HG03378 (cell line): ENCODE results near the gene MYO1E.
A peak's percentile ranks its signal among the peaks of the same experiment; 100 is the strongest.

Experiments
- ATAC-seq: cut with Tn5 transposase; IDR thresholded peaks from one replicate; pipeline ENCODE4 v1.9.1; 2021; ENCODE audit warnings: mild to moderate bottlenecking, moderate library complexity; ENCODE audit not compliant: unreplicated experiment

MYO1E gene

GRCh38 chr15:59268852-59269407 lies 103.7 kb downstream of the MYO1E start:
- no peak for ATAC-seq

DNA sequence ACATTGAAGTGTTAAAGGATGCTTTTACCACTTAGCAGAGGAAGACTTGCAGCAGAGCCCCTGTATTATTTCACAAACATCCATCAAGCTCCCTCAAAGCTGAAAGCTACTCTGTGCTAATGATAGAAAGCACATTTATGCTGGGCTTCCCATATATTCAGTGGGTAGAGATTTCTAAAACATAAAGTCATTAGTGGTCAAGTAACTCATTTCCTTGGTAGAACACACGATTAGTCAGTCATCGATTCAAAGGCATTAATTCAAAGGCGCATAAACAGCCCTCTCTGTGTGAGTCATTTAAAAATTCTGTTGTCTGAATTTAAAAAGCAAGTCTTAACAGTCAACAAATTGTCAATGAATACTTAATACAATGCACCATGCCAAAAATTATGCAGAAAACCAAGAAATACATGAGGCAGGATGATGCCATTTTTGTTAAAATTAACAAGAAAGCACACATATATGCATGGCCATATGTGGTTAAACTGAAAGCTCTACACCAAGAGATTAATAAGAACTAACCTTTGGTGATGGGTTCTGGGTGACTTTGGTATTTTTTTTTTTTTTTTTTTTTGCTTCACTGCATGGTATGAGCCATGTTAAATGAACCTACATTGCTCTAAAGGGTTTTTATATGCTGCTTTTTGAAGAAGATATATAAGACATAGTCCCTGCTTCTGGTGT lies 104.4 kb downstream of the MYO1E start:
- ATAC-seq: no peak

DNA sequence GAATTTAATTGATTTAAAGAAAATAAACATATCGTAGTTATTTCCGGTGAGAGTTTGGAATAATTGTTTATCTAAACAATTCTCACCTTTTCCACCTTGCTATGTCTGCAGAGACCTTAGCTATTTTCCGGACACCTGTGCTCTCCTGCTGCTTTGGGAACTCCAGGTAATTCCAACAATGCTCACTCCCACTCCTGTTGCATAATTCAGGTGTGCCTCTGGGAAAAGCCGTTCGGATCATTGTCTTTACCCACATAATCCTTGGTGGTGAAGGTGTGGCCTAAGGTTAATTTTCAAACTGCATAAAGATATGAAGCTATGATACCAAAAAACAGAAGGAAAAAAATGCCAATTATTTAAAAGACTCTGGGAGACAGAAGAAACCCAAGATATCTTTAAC lies 106.6 kb downstream of the MYO1E start:
- no peak for ATAC-seq

DNA sequence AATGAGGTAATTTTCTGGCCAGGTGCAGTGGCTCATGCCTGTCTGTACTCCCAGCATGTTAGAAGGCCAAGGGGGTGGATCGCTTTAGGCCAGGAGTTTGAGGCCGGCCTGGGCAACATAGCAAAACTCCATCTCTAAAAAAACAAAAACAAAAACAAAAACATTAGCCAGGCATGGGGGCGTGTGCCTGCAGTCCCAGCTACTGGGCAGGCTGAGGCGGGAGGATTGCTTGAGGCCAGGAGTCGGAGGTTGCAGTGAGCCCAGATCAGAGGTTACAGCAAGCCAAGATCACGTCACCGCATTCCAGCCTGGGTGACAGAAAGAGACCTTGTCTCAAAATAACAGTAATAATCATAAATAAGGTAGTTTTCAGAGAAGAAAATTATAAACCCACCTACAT lies 110.4 kb downstream of the MYO1E start:
- ATAC-seq: no peak

DNA sequence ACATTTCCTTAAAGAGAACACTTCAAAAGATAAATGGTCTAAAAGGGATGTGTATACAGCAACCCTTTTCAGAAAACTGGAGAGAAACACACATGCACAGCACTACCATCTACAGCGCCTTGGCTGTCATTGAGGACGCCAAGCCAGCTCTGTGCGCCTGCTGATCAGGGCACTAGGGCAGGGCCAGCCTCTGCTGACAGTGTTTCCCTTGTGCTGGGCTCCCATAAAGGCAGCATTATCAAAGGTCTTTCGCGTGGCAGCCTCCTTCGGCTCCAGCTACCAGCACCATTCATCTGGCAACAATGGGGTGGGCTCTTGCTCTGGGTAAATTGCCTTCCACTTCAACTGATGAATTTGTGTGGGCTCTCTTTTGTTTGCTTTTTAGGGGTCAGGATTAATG lies 112.6 kb downstream of the MYO1E start:
- no peak for ATAC-seq

DNA sequence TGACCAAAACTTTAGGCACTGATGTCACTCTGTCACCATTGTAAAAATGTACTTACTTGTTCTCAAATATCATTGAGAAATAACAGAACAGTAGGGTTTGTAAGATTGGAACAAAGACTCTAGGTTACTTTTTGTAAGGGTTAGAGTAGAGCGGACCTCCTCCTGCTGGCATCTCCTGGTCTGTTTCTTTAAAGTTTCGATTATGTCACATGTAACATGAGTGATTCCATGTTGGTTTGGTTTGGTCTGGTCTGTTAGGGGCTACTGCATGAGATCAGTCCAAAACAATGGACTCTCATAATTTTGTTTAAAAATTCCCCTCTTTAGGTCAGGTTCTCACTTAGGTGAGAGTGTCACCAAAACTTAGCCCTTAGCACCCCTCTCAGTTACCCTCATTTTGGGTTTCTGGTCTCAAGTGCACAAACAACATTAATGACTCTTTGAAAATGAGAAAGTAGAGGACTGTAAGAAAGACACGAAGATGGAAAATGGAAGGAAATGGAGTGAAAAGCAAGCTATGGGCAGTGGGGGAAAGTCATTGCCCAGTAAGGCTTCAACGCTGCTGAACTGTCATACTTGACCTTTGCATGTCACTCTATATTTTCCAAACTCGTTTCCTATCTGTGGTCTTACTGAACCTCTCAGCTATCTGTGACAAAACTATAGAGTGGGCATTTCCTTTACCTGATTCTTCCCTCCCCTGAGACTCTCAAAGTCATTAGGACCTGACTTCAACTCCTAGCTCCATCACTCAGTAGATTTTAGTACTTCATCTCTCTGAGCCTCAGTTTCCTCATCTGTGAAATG lies 113.3 kb downstream of the MYO1E start:
- no peak for ATAC-seq

- no peak for ATAC-seq
Measured at GRCh38 chr15:59258317-59258716, 114.4 kb downstream of the MYO1E start.

DNA sequence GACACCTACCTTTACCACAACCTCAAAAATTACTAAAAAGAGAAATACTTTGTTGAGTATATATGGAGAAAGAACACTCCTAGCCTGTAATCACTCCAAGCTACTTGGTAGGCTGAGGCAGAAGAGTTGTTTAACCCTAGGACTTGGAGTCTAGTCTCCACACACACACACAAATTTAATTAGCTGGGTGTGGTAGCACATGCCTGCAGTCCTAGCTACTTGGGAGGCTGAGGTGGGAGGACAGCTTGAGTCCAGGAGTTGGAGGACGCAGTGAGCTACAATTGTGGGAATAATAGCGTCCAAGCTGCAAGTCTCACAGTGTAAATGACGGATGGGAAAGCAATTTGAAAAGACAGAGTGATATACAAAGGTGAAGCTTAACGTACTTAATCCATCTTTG lies 115.5 kb downstream of the MYO1E start:
- ATAC-seq: no peak

- no peak for ATAC-seq
Measured at GRCh38 chr15:59256482-59256881, 116.2 kb downstream of the MYO1E start.

DNA sequence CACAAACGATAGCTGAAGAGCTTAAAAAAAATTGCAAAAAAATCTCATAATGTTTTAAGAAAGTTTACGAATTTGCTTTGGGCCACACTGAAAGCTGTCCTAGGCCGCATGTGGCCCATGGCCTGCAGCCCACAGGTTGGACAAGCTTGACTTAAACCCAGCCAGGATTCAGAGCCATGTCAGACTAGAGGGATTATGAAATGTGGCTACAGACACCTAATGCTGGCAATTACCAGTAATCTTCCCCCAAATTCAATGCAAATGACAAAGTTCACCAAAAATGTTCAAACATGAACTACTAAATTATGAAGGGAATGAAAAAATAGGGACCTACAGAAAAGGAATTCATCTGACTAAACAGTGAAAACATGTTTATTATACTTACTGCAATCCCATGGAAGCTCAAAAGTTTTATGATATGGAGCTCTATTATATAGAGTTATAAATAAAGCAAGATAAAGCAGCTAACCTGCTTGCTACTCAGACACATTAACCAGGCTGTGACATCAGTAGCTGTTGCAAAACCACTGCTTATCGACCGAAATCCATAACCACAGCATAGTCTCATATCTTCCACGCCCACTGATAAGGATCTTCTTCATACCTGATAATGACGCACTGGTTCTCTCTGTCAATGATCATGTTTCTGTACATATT lies 116.9 kb downstream of the MYO1E start:
- ATAC-seq: no peak

- ATAC-seq: no peak
Measured at GRCh38 chr15:59252137-59252536, 120.5 kb downstream of the MYO1E start.

DNA sequence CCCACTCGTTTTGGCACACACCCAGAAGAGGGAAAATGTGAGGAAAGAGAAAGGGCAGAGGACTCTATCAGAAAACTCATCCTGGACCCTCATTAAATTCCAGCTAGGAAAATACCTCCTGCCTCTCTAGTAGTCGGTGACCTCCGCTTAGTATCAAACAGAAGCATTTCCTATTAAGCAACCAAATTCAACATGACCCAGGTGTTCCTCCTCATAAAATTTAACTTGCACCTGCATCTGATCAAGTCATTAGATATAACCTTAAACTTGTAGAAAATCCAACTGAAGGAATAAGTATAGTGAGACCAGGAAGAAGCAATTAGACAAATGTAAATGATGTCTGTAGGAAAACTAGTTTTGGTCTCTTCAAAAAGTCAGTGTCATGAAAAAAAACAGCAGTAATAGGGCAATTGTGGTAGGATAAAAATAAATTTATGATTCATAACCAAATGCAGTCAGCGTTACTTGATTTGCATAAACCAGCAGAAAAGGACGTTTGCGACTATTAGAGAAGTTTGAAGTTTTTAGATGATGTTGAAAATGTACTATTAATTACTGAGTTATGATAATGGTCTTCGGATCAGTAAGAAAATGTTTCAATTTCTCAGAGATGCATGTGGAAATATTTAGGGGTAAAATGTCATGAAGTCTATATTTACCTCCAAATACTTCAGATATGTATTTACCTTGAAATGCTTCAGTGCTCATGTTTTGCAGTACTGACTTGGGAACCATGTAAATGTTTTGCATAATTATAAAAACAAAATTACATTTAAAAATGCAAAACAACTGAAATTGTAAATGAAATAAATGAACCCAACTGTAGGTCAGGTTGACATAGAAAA lies 121.4 kb downstream of the MYO1E start:
- ATAC-seq: peak; percentile 52

GRCh38 chr15:59250249-59250648 lies 122.4 kb downstream of the MYO1E start:
- ATAC-seq: no peak

GRCh38 chr15:59249816-59250215 lies 122.9 kb downstream of the MYO1E start:
- no peak for ATAC-seq

DNA sequence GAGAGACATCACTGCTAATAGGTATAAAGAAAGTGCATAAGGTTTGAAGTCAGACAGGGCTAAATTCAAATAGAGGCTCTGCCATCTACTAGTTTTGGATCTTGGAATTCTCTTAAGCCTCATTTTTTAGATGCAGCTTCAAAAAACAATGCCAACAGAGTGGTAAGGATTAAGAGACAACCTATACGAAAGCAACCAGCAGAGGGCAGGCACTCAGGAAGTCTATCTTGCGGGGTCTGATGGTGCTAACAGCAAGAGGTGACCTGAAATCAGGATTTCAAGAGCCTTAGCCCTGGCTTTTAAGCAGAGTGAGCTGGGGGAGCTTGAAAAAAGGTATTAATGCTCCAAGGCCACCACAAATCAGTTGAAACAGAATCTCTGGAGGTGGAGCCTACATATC lies 125.3 kb downstream of the MYO1E start:
- ATAC-seq: no peak

- no peak for ATAC-seq
Measured at GRCh38 chr15:59245559-59245958, 127.1 kb downstream of the MYO1E start.

GRCh38 chr15:59244337-59244736 lies 128.3 kb downstream of the MYO1E start:
- ATAC-seq: peak; percentile 84

DNA sequence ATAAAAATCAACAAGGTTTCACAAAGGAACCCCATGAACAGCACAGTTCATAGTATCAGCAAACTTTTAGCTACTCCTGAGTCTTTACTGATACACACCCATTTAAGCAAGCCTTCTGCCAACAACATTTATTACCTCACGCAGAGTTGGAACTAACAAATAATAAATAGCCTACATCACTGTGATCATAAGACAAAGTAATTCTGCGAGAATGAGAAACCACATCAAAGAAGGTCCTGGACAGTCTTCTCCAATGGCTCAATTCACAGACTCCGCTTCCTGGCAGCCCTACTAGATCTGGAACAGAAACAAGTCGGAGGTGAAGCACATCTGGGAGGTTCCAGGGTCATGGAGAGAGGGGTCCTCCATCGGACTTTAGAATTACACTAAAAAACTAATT lies 129.0 kb downstream of the MYO1E start:
- no peak for ATAC-seq

DNA sequence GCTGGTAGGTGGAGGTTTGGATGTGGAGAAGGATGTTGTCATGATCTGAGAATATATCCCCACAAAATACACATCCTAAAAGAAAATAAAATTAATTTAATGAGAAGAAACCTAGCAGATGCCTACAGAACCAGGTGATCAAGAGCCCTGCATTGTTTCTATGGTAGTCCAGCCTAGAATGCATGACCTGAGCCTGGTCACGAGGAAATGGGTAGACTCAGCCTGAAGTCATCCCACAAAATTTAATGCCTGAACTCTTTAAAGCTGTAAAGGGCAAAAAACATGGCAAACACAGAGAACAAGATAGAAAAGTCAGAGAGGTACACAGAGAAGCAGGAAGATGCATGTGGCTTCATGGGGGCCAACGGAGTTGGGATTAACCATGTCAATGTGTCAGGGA lies 130.0 kb downstream of the MYO1E start:
- no peak for ATAC-seq

DNA sequence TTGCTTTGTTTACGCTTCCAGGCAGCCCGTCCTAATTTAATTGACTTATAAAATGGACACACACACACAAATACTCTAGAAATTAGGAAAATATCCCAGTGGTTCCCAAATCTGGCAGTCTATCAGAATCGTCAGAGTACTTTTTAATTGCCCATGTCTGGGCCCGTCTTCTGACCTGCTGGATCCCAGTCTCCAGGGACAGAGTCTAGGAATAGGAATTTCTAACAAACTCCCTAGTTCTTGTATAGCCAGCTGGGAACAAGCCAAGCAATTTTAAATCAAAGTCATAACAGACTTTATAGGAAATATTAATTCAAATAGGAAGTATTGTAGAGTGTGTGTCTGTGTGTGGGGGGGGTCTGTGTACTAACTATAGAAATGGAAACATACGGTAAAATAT lies 132.6 kb downstream of the MYO1E start:
- ATAC-seq: no peak

DNA sequence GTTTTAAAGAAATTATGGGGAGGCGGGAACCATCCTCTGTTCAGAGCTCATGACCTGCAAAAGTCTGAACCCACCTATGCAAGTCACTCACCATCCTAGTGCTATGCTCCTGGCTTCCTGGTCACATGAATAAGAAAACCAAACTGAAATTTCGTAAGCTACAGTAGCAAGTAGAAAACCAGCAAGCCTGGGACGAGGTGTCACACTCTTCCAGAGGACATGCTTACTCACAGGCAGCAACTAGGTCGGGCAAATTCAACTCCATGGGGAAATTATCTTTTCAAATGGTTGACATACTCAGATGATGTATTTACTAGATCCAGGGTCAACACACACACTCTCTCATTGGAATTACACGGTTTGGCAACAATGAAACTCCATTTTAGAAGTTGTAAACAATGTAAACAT lies 134.7 kb downstream of the MYO1E start:
- peak; percentile 39 for ATAC-seq
